Fibroblast of skin of back (primary cell): ENCODE measurements around the gene SYNDIG1.
A peak's percentile ranks its signal among the peaks of the same experiment; 100 is the strongest.

Experiments
- DNase-seq: peaks from one replicate; pipeline ENCODE4 v3.0.0-alpha.2; 2013

The SYNDIG1 gene

DNA sequence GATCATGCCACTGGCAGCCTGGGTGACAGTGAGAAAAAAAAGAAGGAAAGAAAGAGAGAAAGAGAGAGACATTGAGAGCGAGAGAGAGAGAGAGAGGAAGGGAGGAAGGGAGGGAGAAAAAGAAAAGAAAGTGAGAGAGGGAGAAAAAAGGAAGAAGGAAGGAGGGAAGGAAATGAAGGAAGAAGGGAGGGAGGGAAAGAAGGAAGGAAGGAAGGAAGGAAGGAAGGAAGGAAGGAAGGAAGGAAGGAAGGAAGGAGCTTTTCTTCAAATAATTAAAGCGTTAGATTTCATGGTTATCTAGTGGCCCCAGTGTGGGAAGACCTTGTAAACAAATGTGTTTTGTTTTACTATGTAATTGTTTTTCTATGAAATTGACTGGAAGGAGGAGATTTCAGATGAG is 170.8 kb downstream of the SYNDIG1 start:
- DNase-seq: no peak

DNA sequence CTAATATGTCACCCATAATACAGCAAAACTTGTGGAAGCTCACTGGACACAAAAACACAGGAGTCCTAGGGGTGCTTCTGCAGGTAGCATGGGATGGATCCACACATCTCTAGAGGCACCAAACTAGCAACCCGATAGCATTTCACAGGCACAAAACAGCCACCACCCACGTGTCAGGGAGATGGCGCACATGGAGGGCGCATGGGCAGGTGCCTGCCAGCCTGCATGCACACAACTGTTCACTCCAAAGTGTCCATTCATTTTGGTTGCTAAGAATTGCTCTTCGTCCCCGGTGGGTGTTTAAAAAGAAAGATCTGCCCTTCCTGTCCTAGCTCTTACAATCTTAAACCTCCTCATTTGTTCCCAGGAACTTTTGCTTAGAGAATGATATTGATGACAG is 171.3 kb downstream of the SYNDIG1 start:
- DNase-seq: no peak

GRCh38 chr20:24643731-24644626 is 174.6 kb downstream of the SYNDIG1 start:
- no peak for DNase-seq

DNA sequence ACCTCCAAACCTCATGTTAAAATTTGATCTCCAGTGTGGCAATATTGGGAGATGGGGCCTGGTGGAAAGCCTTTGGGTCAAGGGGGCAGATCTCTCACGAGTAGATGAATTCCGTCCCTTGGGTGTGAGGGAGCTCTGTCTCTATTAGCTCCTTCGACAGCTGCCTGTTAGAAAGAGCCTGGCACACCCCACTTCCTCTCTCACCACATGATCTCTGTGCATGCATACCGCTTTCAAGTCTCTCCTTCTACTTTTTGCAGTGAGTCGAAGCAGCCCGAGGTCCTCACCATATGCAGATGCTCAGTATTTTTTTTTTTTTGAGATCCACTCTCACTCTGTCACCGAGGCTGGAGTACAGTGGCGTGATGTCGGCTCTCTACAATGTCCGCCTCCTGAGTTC is 176.9 kb downstream of the SYNDIG1 start:
- no peak for DNase-seq

GRCh38 chr20:24647713-24648112 is 178.3 kb downstream of the SYNDIG1 start:
- no peak for DNase-seq

- peak; percentile 12 for DNase-seq
Observed at GRCh38 chr20:24648481-24648880, 179.1 kb downstream of the SYNDIG1 start.

GRCh38 chr20:24648919-24649318 is 179.5 kb downstream of the SYNDIG1 start:
- no peak for DNase-seq

- peak; percentile 56 for DNase-seq
Observed at GRCh38 chr20:24649787-24650490, 180.5 kb downstream of the SYNDIG1 start.

DNA sequence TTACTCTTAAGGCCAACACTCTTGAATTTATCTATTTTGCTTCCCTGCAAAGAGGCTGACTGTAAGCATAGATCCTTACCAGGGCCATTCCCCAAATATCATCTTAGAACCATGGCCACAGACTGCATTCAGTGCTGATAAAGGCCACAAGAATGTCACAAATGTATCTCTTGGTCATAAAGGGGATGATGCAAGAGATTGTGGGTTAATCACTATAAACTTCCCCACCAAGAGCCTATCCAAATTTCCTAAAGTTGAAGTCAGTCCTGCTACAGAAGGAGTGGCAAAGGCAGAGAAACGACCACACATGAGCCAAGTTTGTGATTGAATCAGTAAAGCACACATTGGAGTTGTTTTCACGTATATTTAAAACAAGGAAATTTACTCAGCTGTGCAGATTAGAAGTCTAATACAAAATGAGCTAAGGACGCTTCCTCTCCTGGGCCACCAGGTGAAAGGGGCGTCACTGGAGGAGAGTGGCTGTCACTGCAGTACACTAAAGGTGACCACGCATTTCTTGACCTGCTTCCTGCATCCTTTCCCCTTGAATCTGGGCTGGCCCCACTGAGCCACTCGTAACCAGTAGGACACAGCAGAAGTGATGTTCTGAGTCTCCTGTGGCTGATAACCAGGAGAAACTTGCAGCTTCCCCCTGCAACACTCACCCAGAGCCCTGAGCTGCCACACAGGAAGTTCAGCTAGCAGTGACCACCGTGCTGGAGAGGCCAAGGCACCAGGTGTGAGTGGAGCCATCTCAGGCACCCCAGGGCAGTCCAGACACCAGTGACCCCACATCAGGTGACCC is 181.9 kb downstream of the SYNDIG1 start:
- DNase-seq: peak; percentile 97

DNA sequence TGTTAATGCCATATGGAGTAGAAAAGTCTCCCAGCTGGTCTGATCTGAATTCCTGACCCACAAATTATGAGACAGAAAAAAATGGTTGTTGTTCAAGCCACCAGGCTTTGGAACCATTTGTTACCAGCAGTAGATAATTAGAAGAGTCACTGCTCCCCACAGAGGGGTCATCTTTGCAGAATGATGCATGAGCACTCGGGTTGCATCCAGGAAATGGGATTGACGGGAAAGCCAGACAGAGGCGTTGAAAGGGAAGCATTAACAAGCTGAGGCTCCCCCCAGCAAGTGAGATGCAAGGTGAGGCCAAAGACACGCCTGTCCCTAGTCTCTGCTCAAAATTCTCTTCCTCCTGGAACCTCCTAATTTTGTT is 182.5 kb downstream of the SYNDIG1 start:
- peak; percentile 39 for DNase-seq

- peak; percentile 90 for DNase-seq
Observed at GRCh38 chr20:24653306-24653705, 183.9 kb downstream of the SYNDIG1 start.

DNA sequence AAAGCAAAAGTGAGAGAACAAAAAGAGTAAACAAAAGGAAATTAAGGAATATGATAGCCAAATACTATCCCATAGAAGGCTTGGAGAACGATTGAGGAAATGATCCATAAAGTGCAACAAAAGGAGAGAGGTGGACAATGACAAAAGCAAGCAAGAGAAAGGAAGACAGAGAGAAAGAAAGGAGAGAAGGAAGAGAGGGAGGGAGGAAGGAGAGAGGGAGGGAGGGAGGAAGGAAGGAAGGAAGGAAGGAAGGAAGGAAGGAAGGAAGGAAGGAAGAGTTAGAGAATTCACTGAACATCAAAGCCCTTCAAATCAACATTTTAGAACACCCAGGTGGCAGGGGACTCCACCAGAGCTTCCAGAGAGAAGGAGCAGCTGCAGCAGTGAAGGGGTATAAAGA is 185.0 kb downstream of the SYNDIG1 start:
- DNase-seq: no peak

DNA sequence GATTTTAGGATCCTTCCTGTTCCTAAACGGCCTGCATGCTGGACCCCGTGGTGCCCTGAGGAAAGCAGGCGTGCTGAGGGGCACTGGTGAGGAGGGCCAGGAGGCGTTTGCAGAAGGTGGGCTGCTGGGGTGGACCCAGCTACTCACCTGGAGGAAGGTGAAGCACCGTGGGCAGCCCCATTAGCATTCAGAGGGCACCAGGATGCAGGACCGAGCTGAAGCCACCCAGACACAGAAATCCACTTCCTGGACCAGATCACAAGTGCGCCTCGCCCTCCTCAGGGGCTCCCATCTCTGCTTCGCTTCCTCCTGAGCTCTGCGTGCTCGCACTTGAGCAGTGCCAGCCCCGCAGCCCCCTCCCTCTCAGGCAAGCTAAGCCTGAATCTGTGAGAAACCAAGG is 187.0 kb downstream of the SYNDIG1 start:
- no peak for DNase-seq

- peak; percentile 62 for DNase-seq
Observed at GRCh38 chr20:24657196-24657595, 187.8 kb downstream of the SYNDIG1 start.

- no peak for DNase-seq
Observed at GRCh38 chr20:24657878-24658620, 188.6 kb downstream of the SYNDIG1 start.

DNA sequence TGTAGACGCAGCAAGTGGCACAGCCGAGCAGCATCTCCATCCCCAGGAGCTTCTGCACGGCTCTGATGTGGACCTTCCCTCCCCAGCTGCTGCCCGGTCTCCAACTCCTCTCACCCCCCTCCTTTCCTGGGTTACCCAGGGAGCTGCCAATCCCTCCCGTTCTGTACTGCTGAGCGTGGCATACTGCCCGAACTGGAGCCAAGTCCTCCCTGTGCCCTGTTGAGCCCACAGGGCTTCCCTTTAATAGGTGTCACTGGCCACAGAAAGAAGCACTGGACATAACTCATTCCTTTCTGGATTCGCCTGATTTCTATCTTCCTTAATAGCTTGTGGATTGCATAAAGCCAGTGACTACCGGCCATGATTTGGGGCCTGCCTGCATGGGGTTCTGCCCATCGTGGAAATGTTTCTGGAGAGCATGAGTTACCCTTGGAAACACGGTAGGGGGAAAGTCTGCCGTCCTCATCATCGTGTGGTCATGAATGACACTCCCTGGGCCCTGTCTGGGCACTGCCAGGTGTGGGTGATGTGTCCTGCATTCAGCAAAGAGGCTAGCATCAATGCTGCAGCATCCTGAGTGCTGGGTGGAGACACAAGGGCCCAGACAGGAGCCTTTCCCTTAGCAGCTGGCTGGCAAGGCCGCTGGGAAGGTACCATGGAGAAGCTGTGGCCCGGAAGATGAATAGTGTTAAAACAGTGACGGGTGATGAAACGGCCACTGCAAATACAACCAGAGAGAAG is 189.7 kb downstream of the SYNDIG1 start:
- DNase-seq: no peak

DNA sequence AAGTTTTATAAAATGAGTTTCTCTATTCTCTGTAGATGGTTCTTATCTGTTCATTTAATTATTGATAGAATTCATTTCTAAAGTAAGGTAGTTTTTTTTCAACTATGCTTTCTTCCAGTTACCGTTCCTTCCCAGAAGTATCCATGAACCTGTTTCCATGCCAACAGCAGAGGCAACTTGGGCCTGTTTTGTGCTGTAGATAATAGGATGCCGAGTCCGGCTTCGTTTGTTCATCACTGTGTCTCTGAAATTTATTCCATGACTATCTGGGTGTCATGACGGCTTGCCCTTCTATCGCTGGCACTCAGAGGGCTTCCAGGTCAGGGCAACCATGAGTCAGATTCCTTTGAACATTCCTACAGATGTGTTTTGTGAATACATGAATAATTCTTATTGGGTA is 190.4 kb downstream of the SYNDIG1 start:
- DNase-seq: no peak

DNA sequence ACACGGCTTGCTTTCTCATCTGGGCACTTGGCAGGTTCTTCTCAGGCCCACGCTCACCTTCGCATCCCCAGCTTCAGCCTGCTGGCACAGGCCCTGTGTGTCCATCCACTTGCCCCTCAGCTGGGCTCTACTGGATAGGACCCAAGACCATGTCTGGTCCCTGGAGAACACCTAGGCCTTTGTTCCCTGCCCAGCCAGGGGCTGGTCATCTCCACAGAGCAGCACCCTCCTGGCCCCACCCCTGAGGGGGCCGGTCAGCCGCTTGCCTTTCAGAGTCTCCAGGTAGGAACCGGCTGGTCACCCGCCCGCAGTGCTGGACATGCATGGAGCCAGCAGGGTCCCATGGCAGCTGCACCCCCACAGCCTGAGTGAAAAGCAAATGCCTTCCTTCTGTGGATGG is 191.2 kb downstream of the SYNDIG1 start:
- DNase-seq: no peak

- no peak for DNase-seq
Observed at GRCh38 chr20:24661255-24661654, 191.8 kb downstream of the SYNDIG1 start.

DNA sequence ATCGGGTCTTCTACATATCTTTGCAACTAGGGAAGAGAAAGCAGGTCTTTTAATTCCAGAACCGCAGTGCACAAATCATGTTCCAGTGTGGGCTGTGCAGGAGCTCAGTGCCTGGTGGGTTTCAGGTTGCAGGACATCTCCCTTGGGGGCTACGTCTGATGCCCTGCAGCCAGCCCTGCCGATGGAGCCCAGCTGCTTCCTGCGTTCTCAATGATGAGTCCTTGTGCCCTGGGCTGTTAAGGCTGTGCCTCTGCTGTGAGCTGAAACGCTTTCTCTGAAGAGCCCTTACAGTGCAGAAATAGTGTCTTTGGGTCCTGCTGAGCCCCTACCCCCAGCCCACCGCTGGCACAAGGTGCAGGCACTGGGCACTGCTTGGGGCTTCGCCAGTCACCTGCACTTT is 192.9 kb downstream of the SYNDIG1 start:
- no peak for DNase-seq

DNA sequence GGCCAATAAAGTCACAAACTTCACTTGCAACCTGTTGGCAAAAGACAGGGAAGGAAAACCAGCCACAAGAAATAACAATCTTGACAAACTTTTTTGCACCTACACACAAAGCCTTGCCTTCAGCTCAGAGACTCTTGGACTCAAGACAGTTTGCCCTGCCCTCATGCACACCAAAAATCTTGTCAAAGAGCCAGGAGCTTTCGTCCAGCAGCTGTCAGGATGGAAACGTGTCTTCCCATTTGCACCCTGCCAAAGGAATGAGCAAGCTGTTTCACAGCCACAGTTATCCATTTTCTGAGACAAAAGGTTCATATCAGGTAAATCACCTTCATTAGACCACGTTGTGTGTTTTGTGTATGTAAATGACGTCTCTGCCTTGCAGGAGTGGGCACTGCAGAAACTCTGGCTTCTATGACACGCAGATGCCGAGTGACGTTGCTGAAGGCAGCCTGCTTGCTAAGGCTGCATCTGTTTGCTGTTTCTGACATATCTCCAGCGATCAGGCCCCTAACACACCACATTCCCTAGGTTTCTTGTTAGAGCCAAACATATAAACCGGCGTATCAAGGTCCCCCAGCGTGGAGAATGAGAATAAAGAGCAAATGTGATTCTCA is 193.4 kb downstream of the SYNDIG1 start:
- no peak for DNase-seq
